ENCODE data around the gene ETFBKMT.

DNA sequence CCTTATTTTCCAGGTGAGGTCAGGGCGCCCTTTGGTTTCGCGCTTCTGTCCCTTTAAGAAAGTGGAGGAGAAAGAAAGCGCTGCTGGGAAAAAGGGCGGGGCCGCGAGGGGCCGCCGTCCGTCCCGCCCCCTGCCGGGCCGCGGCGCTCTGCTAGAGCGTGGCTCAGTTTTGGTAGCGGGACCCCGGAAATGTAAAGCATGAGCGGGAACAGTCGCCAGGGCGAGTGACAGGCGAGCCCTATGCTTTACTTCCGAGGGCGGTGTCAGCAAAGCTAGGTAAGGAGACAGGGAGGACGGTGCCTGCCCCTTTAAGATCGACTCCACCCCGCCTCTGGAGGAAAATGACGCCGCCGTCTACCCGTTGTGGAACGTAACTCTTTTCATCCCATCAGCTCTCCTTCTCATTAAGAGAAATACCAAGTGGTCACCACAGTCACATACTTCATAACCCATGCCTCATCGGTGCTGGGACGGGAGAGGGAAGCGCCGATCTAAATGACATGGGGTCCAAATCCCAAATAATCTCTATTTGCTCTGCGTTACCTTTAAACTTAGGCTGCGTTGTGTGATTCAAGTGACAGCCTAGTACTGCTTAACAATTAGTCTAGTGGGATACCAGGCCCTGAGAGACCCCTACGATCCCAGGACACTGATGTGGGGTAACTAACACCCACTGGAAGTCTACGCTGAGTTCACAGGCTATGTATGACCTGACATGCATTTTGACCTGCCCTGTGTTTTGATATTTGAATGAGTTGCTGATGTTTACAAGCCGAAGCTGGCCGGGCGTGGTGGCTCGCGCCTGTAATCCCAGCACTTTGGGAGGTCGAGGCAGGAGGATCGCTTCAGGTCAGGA, at the start of gene ETFBKMT:
- TF ChIP-seq, protein P1, sequence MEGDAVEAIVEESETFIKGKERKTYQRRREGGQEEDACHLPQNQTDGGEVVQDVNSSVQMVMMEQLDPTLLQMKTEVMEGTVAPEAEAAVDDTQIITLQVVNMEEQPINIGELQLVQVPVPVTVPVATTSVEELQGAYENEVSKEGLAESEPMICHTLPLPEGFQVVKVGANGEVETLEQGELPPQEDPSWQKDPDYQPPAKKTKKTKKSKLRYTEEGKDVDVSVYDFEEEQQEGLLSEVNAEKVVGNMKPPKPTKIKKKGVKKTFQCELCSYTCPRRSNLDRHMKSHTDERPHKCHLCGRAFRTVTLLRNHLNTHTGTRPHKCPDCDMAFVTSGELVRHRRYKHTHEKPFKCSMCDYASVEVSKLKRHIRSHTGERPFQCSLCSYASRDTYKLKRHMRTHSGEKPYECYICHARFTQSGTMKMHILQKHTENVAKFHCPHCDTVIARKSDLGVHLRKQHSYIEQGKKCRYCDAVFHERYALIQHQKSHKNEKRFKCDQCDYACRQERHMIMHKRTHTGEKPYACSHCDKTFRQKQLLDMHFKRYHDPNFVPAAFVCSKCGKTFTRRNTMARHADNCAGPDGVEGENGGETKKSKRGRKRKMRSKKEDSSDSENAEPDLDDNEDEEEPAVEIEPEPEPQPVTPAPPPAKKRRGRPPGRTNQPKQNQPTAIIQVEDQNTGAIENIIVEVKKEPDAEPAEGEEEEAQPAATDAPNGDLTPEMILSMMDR (IDR thresholded peaks at IDR 0.05), result peak; percentile 9 to 82 (median 63)
- TF ChIP-seq POLR2AphosphoS5 (IDR thresholded peaks at IDR 0.05) (peak; percentile 66), EP300 (IDR thresholded peaks at IDR 0.05) (no peak)
